GM12875 (cell line): ENCODE data around the gene ZNF385D.

Experiments used
- H3K4me3 ChIP-seq: one replicate; pipeline ENCODE4 v1.5.1; 2011; ENCODE audit warnings: low read depth, low read length, control low read depth
- TF ChIP-seq, protein P1 (sequence below): IDR thresholded peaks from 2 replicates; pipeline ENCODE4 v1.5.1; 2011; ENCODE audit warnings: low read depth, mild to moderate bottlenecking, control low read depth, inconsistent platforms, low read length, moderate library complexity, borderline replicate concordance; ENCODE audit not compliant: insufficient read depth

The ZNF385D gene

DNA sequence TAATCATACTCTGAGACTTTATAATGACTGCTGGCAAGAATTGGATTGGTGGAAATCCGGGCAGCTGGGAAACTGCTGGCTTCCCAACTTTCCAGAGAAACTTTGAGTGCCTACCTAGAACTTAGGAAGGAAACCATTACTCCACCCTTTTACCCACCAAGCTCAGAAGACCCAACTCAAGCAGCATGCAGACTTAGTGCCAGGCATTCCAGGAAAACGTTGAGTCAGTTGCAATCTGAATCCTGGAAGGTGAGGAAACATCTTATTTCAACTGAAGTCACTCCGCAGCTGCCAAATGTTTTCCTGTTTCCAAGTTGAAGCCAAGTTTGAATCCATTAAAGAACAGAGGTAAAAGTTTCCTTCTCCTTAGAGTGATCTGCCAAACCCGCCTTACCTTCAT, 126.5 kb downstream of the ZNF385D start:
- no peak overlapping the region for H3K4me3 ChIP-seq
- TF ChIP-seq, protein P1, sequence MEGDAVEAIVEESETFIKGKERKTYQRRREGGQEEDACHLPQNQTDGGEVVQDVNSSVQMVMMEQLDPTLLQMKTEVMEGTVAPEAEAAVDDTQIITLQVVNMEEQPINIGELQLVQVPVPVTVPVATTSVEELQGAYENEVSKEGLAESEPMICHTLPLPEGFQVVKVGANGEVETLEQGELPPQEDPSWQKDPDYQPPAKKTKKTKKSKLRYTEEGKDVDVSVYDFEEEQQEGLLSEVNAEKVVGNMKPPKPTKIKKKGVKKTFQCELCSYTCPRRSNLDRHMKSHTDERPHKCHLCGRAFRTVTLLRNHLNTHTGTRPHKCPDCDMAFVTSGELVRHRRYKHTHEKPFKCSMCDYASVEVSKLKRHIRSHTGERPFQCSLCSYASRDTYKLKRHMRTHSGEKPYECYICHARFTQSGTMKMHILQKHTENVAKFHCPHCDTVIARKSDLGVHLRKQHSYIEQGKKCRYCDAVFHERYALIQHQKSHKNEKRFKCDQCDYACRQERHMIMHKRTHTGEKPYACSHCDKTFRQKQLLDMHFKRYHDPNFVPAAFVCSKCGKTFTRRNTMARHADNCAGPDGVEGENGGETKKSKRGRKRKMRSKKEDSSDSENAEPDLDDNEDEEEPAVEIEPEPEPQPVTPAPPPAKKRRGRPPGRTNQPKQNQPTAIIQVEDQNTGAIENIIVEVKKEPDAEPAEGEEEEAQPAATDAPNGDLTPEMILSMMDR = no peak

DNA sequence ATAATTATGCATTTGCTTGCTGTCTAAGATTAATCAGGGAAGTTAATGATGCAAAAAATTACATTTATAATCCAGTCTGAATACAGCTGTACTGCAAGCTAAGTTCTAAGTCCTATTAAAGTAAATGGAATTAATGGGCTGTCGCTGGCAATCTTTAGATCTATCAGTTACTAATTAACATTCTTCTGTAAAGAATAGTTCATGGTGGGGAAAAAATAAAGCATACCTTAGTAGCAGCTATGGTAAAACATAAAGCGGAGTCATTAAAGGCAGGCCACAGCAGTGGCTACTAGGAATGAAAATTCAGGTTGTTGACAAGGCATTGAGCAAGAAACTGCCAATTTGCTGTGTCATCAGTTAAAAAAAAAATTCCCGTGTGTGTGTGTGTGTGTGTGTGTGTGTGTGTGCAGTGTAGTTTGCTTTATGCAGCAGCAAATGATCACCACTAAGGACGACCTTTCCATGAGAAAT, 129.8 kb downstream of the ZNF385D start:
- no peak overlapping the region for H3K4me3 ChIP-seq
- TF ChIP-seq, protein P1 = no peak

DNA sequence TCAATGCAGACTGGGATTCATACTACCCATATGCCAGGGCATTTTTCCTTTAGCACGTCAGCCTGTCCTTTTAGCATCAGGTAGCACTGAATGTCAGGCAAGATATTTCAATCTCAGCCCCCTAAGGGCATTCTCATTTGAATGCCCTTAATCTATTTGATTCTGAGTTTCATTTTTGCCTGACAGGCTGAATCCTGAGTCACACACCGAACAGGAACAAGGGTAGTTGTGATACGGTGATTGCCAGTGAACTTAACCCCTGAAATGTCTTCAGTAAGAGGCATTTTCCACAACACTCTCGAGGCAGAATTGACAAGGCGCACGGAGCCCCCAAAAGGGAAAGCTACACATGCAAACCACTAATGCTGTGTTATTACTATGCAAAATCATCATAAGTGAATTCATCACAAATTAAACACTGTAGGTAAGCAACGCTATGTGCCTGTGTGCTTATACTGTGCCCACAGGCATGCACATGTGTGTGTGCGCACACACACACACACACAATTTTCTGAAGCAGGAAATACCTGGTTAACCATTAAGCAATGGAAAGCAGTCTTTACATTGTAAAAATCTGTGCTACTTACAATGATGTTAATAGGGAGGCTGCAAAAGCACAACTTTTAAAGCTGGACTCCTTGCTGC, 130.4 kb downstream of the ZNF385D start:
- TF ChIP-seq, protein P1 = no peak
- H3K4me3 ChIP-seq = no peak overlapping the region

DNA sequence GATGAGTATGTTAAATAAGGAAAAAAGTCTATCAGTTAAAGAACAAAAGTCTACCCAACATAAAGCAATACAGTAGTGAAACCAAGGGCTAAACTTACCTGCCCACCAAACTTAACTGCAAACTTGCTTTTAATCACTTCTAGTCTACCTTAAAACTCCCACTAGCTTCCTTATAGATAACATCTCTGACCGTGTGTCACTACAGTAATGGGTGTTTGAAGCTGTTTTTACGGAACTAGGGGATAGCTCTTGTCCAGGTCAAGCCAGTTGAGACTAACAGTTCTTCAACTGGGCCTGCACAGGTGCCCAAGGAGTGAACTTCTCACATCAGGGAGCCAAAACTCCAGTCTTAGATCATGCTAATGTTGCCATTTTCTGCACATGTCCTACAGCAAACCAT, 132.3 kb downstream of the ZNF385D start:
- TF ChIP-seq, protein P1 = no peak
- H3K4me3 ChIP-seq = no peak overlapping the region

DNA sequence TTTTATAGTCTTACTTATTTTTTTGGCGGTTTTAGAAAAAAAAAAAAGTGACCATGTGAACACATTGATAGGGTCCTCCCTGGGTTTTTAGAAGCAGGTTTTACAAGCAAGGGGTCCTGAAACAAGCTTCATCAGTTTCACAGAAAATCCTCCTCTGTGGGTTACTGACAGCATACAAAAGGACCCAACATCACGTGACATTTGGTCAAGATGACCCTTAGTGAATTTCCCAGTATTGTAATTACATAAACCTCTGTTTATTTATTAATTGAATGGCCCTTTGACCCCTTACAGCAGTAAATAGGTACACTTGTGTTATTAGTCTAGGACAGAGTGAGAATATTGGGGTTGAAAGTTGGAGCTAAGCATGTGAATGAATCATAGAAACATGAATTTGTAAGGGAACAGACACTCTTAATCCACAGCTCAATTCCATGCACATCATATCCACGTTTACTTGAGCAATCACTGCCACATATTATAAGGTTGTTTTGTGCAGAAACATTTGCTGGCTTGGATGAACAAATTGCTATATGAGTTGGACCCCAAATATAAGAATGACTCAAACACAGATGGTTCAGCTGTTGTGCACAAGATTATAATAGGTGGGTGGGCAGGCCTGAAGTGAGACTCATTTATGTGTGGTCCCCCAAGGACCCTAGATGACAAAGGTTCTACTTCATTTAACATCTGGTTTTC, 137.5 kb downstream of the ZNF385D start:
- no peak overlapping the region for H3K4me3 ChIP-seq
- TF ChIP-seq, protein P1 = no peak

DNA sequence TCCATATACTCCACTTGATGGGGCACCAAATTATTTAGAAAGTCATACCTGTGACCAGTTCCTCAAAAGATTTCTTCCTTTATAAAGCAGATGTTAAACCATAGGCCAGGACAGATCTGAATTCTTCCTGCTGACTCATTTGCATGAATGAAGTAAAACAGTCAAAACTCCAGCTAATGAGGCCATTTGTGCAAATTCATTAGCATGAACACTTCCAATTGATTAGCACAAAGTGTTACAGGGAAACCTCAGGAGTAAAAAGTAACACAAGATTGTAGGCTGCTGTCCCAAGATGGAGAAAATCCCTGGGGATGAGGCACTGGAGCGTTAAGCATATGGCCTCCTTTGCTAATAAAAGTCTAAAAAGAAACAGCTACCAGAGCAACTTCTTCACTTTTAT, 149.8 kb downstream of the ZNF385D start:
- H3K4me3 ChIP-seq = no peak overlapping the region
- TF ChIP-seq, protein P1 = no peak

DNA sequence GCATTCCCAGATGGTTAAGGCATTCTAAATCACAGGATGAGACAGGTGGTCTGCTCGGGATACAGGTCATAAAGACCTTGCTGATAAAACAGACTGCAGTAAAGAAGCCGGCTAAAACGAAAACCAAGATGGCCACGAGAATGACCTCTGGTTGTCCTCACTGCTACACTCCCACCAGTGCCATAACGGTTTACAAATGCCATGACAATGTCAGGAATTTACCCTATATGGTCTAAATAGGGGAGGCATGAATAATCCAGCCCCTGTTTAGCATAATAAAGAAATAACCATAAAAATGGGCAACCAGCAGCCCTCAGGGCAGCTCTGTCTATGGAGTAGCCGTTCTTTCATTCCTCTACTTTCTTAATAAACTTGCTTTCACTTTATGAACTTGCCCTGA, 151.1 kb downstream of the ZNF385D start:
- H3K4me3 ChIP-seq = no peak overlapping the region
- TF ChIP-seq, protein P1 = no peak
